Upper lobe of left lung (tissue), 6 donors: ENCODE measurements around the gene TXN. TPM values are rescaled to one million over a fixed set of nuclear protein-coding genes. Genes with fewer than 3 reads are reported as not detected.
A peak's percentile ranks its signal among the peaks of the same experiment; 100 is the strongest.

Experiments used
- ATAC-seq, 2 donors: fragments of 200-7000 bp; cut with Tn5 transposase; one replicate each; pipeline ENCODE4 v1.9.1; 2022; ENCODE audit warnings: mild to moderate bottlenecking in 2 of 2, moderate library complexity in 2 of 2; ENCODE audit not compliant: low FRiP score in 2 of 2
- DNase-seq, 2 donors: peaks; one replicate each; pipeline ENCODE4 v3.0.0-alpha.2; 2019 to 2020
- H3K27ac ChIP-seq, 4 donors: fragments of 200-600 bp; sonication (generic); one replicate each; pipeline ENCODE4 v1.5.1; 2016 to 2019
- H3K27me3 ChIP-seq, 4 donors: fragments of 200-600 bp; sonication (generic); one replicate each; pipeline ENCODE4 v1.5.1; 2017 to 2019
- H3K36me3 ChIP-seq, 4 donors: fragments of 200-600 bp; sonication (generic); one replicate each; pipeline ENCODE4 v1.5.1; 2016 to 2019
- H3K4me1 ChIP-seq, 4 donors: fragments of 200-600 bp; sonication (generic); one replicate each; pipeline ENCODE4 v1.5.1; 2018 to 2019
- H3K4me3 ChIP-seq, 4 donors: fragments of 200-600 bp; sonication (generic); one replicate each; pipeline ENCODE4 v1.5.1; 2017 to 2019; ENCODE audit warnings: mild to moderate bottlenecking in 2 of 4, moderate library complexity in 1 of 4
- H3K9me3 ChIP-seq, 4 donors: fragments of 200-600 bp; sonication (generic); one replicate each; pipeline ENCODE4 v1.5.1; 2018 to 2019
- CTCF ChIP-seq, 6 experiments: fragments of 450-650 bp in 4 of 6; fragments of 200-600 bp in 2 of 6; sonication (generic) in 2 of 6; IDR thresholded peaks; one replicate each; pipeline ENCODE4 v1.5.1; 2016 to 2019; ENCODE audit warnings: antibody characterized with exemption in 6 of 6
- EP300 ChIP-seq, 4 donors: sonication (generic); formaldehyde crosslinking; IDR thresholded peaks; one replicate each; pipeline ENCODE4 v1.5.1; 2017; ENCODE audit warnings: antibody characterized with exemption in 4 of 4, control low read depth in 2 of 4
- POLR2A ChIP-seq, 4 donors: fragments of 450-650 bp; IDR thresholded peaks; one replicate each; pipeline ENCODE4 v1.5.1; 2016 to 2017; ENCODE audit warnings: antibody characterized with exemption in 4 of 4, mild to moderate bottlenecking in 2 of 4
- POLR2AphosphoS5 ChIP-seq, 2 donors: sonication (generic); formaldehyde crosslinking; IDR thresholded peaks; one replicate each; pipeline ENCODE4 v1.5.1; 2017; ENCODE audit warnings: antibody characterized with exemption in 2 of 2
- WGBS, 2 donors: methylation state at CpG; one replicate each; pipeline ENCODE4 v1.1.5; 2017 to 2018; 5-methylcytosine and 5-hydroxymethylcytosine counted together
- total RNA-seq, 6 donors: library from RNA; depleted of rRNA in 4 of 6; stranded (reverse); fragments of >200 nt in 4 of 6; gene quantifications; one replicate each; pipeline versions ENCODE4 v1.1.0 to v1.2.1, GENCODE V29; 2016 to 2021
- donor health status: DM: no; HTN: no; CAD: no; lungs with moderate emphysema.
- donor health status: DM: no; HTN: yes; CAD: no; lungs with severe emphysema.

TXN gene
- total RNA-seq, 6 donors from 2014 or later, result 27.2 to 179 (median 165) TPM

GRCh38 chr9:110214586-110215355, 41.5 kb downstream of the TXN start:
- DNase-seq, result no peak
- H3K4me3 ChIP-seq, result no peak overlapping the region
- no peaks in the 10 kb centered on the region for H3K27me3 ChIP-seq
- no peaks in the 10 kb centered on the region for H3K9me3 ChIP-seq
- TF ChIP-seq POLR2AphosphoS5 (IDR thresholded peaks at IDR 0.05), result no peak
- TF ChIP-seq CTCF (IDR thresholded peaks at IDR 0.05), result no peak
- TF ChIP-seq POLR2A (IDR thresholded peaks at IDR 0.05), result no peak
- TF ChIP-seq EP300 (IDR thresholded peaks at IDR 0.05), result no peak
- WGBS, 2 donors, result 64 to 72% methylated on average over 2 of the region's 2 CpGs
- H3K27ac ChIP-seq, result no peak overlapping the region
- H3K36me3 ChIP-seq, result no peaks in the 10 kb centered on the region
- ATAC-seq, result no peak
- H3K4me1 ChIP-seq, result peaks cover 0 to 11% (median 4%) of the 10 kb centered on the region in 4 donors

GRCh38 chr9:110214090-110214489, 42.2 kb downstream of the TXN start:
- Histone ChIP-seq H3K9me3 (no peaks in the 10 kb centered on the region), H3K4me3 (no peak overlapping the region), H3K27ac (peak overlapping the region in 2 of 4 donors; percentile 9 to 26), H3K36me3 (no peaks in the 10 kb centered on the region), H3K4me1 (peaks cover 0 to 11% (median 4%) of the 10 kb centered on the region in 4 donors), H3K27me3 (no peaks in the 10 kb centered on the region)
- WGBS, 2 donors, result 93 to 100% methylated on average over 2 to 6 of the region's 6 CpGs
- ATAC-seq (no peak), DNase-seq (no peak)
- TF ChIP-seq POLR2AphosphoS5 (IDR thresholded peaks at IDR 0.05) (no peak), EP300 (IDR thresholded peaks at IDR 0.05) (no peak), CTCF (IDR thresholded peaks at IDR 0.05) (no peak), POLR2A (IDR thresholded peaks at IDR 0.05) (no peak)

- peaks cover 0 to 11% (median 7%) of the 10 kb centered on the region in 4 donors for H3K4me1 ChIP-seq
- WGBS, 2 donors, result 65 to 74% methylated on average over 8 to 10 of the region's 10 CpGs
- TF ChIP-seq CTCF (IDR thresholded peaks at IDR 0.05), result no peak
- TF ChIP-seq POLR2AphosphoS5 (IDR thresholded peaks at IDR 0.05), result no peak
- TF ChIP-seq EP300 (IDR thresholded peaks at IDR 0.05), result no peak
- TF ChIP-seq POLR2A (IDR thresholded peaks at IDR 0.05), result no peak
Measured at GRCh38 chr9:110213413-110214044, 42.8 kb downstream of the TXN start.

GRCh38 chr9:110208031-110208430, 48.3 kb downstream of the TXN start, which contains the start of gene C9orf152:
Gene C9orf152, minus strand, starts transcription at chr9:110208159. Its CDS starts 580 bp downstream, at chr9:110207579.
- peaks cover 0 to 5% (median 2%) of the 10 kb centered on the region in 4 donors for H3K4me1 ChIP-seq
- H3K27me3 ChIP-seq, result no peaks in the 10 kb centered on the region
- DNase-seq (peak in 1 of 2 donors; percentile 66), ATAC-seq (peak; percentile 29 to 54)
- TF ChIP-seq POLR2A (IDR thresholded peaks at IDR 0.05), result peak in 1 of 4 donors; percentile 42
- no peak for TF ChIP-seq POLR2AphosphoS5 (IDR thresholded peaks at IDR 0.05)
- H3K27ac ChIP-seq, result peak within 1 kb of the TSS; percentile 48 to 91 (median 78)
- WGBS, 2 donors, result 81 to 91% methylated on average over 7 to 9 of the region's 9 CpGs
- H3K9me3 ChIP-seq, result no peaks in the 10 kb centered on the region
- no peaks in the 10 kb centered on the region for H3K36me3 ChIP-seq
- peak within 1 kb of the TSS in 3 of 4 donors; percentile 22 to 45 (median 41) for H3K4me3 ChIP-seq

More at GRCh38 chr9:110213413-110214044, 42.8 kb downstream of the TXN start:
- H3K36me3 ChIP-seq, result no peaks in the 10 kb centered on the region
- H3K4me3 ChIP-seq, result no peak overlapping the region
- peak overlapping the region in 2 of 4 donors; percentile 28 for H3K27ac ChIP-seq
- no peaks in the 10 kb centered on the region for H3K9me3 ChIP-seq
- H3K27me3 ChIP-seq, result no peaks in the 10 kb centered on the region
- ATAC-seq (peak; percentile 30 to 64), DNase-seq (peak in 1 of 2 donors; percentile 74)

- H3K4me1 ChIP-seq, result peaks cover 0 to 5% (median 2%) of the 10 kb centered on the region in 4 donors
- WGBS, 2 donors, result 27 to 43% methylated on average over 3 to 5 of the region's 6 CpGs
- H3K27ac ChIP-seq, result peak overlapping the region; percentile 48 to 91 (median 78)
- peak overlapping the region in 3 of 4 donors; percentile 22 to 45 (median 41) for H3K4me3 ChIP-seq
- H3K27me3 ChIP-seq, result no peaks in the 10 kb centered on the region
- DNase-seq (peak; percentile 61 to 84), ATAC-seq (peak; percentile 71 to 90)
- H3K9me3 ChIP-seq, result no peaks in the 10 kb centered on the region
- H3K36me3 ChIP-seq, result no peaks in the 10 kb centered on the region
- TF ChIP-seq POLR2AphosphoS5 (IDR thresholded peaks at IDR 0.05), result peak in 1 of 2 donors; percentile 20
- peak in 2 of 4 donors; percentile 27 to 72 for TF ChIP-seq POLR2A (IDR thresholded peaks at IDR 0.05)
- no peak for TF ChIP-seq EP300 (IDR thresholded peaks at IDR 0.05)
- TF ChIP-seq CTCF (IDR thresholded peaks at IDR 0.05), result no peak
Measured at GRCh38 chr9:110207071-110207641, 49.2 kb downstream of the TXN start.
